Fibroblast of villous mesenchyme (primary cell): ENCODE results near the gene C20orf202. TPM values are rescaled to one million over a fixed set of nuclear protein-coding genes. Genes with fewer than 3 reads are reported as not detected.
"Not testable (repeated sequence)": the region's sequence is repeated elsewhere in the genome, so short reads cannot be mapped to it uniquely, and the experiment has no call there.

ENCODE experiments used
- DNase-seq: peaks from one replicate; pipeline ENCODE4 v3.0.0-alpha.2; 2010; ENCODE audit warnings: low read depth
- H3K4me3 ChIP-seq: 2 replicates; pipeline ENCODE4 v1.5.1; 2011; ENCODE audit warnings: low read depth, mild to moderate bottlenecking, low read length
- total RNA-seq: library from RNA; depleted of rRNA; stranded (reverse); fragments of >200 nt; gene quantifications from 2 replicates; pipeline ENCODE4 v1.2.3, GENCODE V29; 2012
- TF ChIP-seq, protein P1 (sequence below): IDR thresholded peaks from 2 replicates; pipeline ENCODE4 v1.5.1; 2012; ENCODE audit warnings: low read depth, mild to moderate bottlenecking, low read length; ENCODE audit not compliant: insufficient read depth

Gene C20orf202
- total RNA-seq, 1 donor: under 0.01 TPM

- H3K4me3 ChIP-seq: no peak overlapping the region
- DNase-seq: peak; percentile 77
These were observed 9.5 kb downstream of the C20orf202 start for GRCh38 chr20:1212607-1213396.

DNA sequence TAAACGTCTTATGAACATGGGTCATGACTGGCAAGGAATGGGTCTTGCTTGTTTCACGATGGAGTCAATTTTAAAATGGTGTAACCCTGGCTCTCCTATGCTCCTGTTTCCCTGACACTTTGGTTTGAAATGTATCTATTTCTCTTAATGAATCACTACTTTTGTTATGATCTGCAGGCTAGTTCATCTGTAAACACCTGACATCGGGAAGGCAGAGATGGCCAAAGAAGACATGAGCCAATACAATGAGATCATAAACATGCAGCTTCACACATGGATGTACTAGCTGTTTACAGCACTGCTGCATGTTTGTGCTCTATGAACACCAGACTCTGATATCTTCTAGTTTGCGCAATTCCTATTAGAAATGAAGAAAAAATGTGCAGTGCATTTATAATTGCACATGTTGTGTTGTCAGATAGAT lies 11.6 kb downstream of the C20orf202 start:
- no peak overlapping the region for H3K4me3 ChIP-seq
- DNase-seq: peak; percentile 48
- TF ChIP-seq, protein P1, sequence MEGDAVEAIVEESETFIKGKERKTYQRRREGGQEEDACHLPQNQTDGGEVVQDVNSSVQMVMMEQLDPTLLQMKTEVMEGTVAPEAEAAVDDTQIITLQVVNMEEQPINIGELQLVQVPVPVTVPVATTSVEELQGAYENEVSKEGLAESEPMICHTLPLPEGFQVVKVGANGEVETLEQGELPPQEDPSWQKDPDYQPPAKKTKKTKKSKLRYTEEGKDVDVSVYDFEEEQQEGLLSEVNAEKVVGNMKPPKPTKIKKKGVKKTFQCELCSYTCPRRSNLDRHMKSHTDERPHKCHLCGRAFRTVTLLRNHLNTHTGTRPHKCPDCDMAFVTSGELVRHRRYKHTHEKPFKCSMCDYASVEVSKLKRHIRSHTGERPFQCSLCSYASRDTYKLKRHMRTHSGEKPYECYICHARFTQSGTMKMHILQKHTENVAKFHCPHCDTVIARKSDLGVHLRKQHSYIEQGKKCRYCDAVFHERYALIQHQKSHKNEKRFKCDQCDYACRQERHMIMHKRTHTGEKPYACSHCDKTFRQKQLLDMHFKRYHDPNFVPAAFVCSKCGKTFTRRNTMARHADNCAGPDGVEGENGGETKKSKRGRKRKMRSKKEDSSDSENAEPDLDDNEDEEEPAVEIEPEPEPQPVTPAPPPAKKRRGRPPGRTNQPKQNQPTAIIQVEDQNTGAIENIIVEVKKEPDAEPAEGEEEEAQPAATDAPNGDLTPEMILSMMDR: no peak

More at GRCh38 chr20:1212607-1213396, 9.5 kb downstream of the C20orf202 start:
- TF ChIP-seq, protein P1: peak; percentile 76

- H3K4me3 ChIP-seq: no peak overlapping the region
- DNase-seq: peak; percentile 18
- TF ChIP-seq, protein P1: no peak
These were observed 12.3 kb downstream of the C20orf202 start for GRCh38 chr20:1215386-1216170.

GRCh38 chr20:1216527-1217427 lies 13.5 kb downstream of the C20orf202 start:
- not testable (repeated sequence) for H3K4me3 ChIP-seq, DNase-seq

GRCh38 chr20:1222750-1223149 lies 19.5 kb downstream of the C20orf202 start:
- H3K4me3 ChIP-seq, DNase-seq: not testable (repeated sequence)

DNA sequence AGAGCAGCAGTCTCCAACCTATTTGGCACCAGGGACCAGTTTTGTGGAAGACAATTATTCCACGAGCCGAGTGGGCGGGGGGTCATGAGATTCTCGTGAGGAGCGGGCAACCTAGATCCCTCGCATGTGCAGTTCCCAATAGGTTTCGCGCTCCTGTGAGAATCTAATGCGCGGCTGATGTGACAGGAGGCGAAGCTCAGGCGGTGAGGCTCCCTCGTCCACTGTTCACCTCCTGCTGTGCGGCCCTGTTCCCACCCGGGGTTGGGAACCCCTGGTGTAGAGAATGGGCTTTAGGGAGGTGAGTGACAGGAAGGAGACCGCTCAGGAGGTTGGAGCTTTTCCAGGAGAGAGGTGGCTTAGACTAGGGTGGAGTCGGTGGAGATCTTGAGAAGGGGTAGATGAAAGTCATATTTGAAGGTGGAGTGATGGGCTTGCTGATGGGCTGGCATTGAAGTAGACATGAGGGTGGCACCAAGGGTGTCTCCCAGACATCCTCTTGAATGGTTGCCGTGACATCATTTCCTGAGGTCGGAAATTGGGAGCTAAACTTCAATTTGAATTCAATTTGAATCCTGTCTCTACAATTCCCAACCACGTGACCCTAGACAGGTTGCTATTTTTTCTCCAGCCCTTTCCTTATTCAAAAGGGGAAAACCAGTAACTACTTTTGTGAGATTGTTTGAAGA lies 21.1 kb downstream of the C20orf202 start:
- TF ChIP-seq, protein P1: no peak
- DNase-seq: no peak
- H3K4me3 ChIP-seq: no peak overlapping the region

DNA sequence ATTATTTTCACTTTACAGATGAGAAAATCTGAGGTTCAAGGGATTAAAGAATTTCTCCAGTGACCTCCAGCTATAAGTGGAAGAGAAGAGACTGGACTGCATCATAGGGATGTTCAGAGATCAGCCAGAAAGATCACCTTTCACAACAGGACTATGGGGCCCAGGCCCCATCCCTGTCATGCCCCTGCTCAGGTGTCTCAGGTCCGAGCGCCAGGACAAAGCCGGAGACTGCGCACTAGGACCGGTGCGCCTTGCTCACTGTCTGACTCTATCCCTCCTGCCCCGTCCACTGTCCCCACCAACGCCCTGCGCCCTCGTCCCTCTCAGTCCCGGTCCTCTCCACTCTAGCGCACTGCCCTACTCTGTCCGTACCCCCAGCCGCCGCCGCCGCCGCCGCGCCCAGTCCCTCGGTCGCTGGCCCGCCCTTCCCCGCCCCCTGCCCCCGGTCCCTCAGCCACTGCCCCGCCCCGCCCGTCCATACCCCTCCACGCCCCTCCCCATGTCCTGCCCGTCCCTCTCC lies 22.1 kb downstream of the C20orf202 start:
- TF ChIP-seq, protein P1: no peak
- H3K4me3 ChIP-seq: peak overlapping the region; percentile 60
- DNase-seq: no peak
